ENCODE data around the gene CSRNP3. TPM values are rescaled to one million over a fixed set of nuclear protein-coding genes. Genes with fewer than 3 reads are reported as not detected.

CSRNP3 gene
- total RNA-seq, 1 experiment from 2014 or later: not detected

GRCh38 chr2:165629776-165630175, 160.3 kb downstream of the CSRNP3 start:
- H3K9me3 ChIP-seq (ENCODE audit: control insufficient read depth, insufficient read depth, low read depth, low read length): no peaks in the 10 kb centered on the region
- H3K4me1 ChIP-seq (ENCODE audit: control insufficient read depth, insufficient read depth, low read length): no peaks in the 10 kb centered on the region
- CTCF ChIA-PET: no interaction called here
- H3K27me3 ChIP-seq (ENCODE audit: control insufficient read depth, insufficient read depth, low read length): no peaks in the 10 kb centered on the region
- no TSS peak for BruUV-seq (replicated peaks)
- H3K27ac ChIP-seq (ENCODE audit: low read length): no peak overlapping the region
- DNase-seq (ENCODE audit: low read depth, low spot score) (no peak), ATAC-seq (no peak)
- POLR2A ChIA-PET: no interaction called here
- H3K36me3 ChIP-seq (ENCODE audit: control insufficient read depth, insufficient read depth, low read length): no peaks in the 10 kb centered on the region
- H3K4me3 ChIP-seq (ENCODE audit: low read depth in 2 of 2, low read length in 2 of 2): no peak overlapping the region
- in situ Hi-C loops (cut with HindIII; ENCODE audit: low pct_unique_long_range_greater_than_20kb, low sequenced_read_pairs): no loop called here
- TF ChIP-seq SIN3A (IDR thresholded peaks at IDR 0.05; ENCODE audit: borderline replicate concordance, insufficient read depth, low read depth, low read length): no peak
- intact Hi-C loops (cut with micrococcal nuclease; ENCODE audit: unreplicated experiment): no loop called here

GRCh38 chr2:165630236-165630635, 160.7 kb downstream of the CSRNP3 start:
- ChIA-PET CTCF (no interaction called here), POLR2A (no interaction called here)
- in situ Hi-C loops (cut with HindIII; ENCODE audit: low pct_unique_long_range_greater_than_20kb, low sequenced_read_pairs) (no loop called here), intact Hi-C loops (cut with micrococcal nuclease; ENCODE audit: unreplicated experiment) (no loop called here)
- DNase-seq (ENCODE audit: low read depth, low spot score): no peak
- H3K27me3 ChIP-seq (ENCODE audit: control insufficient read depth, insufficient read depth, low read length): no peaks in the 10 kb centered on the region
- H3K9me3 ChIP-seq (ENCODE audit: control insufficient read depth, insufficient read depth, low read depth, low read length): no peaks in the 10 kb centered on the region
- H3K4me1 ChIP-seq (ENCODE audit: control insufficient read depth, insufficient read depth, low read length): no peaks in the 10 kb centered on the region
- ATAC-seq: no peak
- no peak for TF ChIP-seq REST (IDR thresholded peaks at IDR 0.05; ENCODE audit: insufficient read depth in 1 of 2, low read depth in 2 of 2, low read length in 1 of 2)
- TF ChIP-seq SIN3A (IDR thresholded peaks at IDR 0.05; ENCODE audit: borderline replicate concordance, insufficient read depth, low read depth, low read length): no peak
- no peak for TF ChIP-seq CTCF (IDR thresholded peaks at IDR 0.05)
- no peak for TF ChIP-seq TCF7L2 (IDR thresholded peaks at IDR 0.05; ENCODE audit: low read depth, low read length)
- TF ChIP-seq POLR2AphosphoS5 (IDR thresholded peaks at IDR 0.05; ENCODE audit: low read depth, low read length): no peak
- no TSS peak for BruUV-seq (replicated peaks)
- H3K36me3 ChIP-seq (ENCODE audit: control insufficient read depth, insufficient read depth, low read length): no peaks in the 10 kb centered on the region
- no peak overlapping the region for H3K4me3 ChIP-seq (ENCODE audit: low read depth in 2 of 2, low read length in 2 of 2)
- H3K27ac ChIP-seq (ENCODE audit: low read length): no peak overlapping the region

GRCh38 chr2:165631089-165631488, 161.6 kb downstream of the CSRNP3 start:
- Histone ChIP-seq H3K4me3 (ENCODE audit: low read depth in 2 of 2, low read length in 2 of 2) (no peak overlapping the region), H3K9me3 (ENCODE audit: control insufficient read depth, insufficient read depth, low read depth, low read length) (no peaks in the 10 kb centered on the region), H3K4me1 (ENCODE audit: control insufficient read depth, insufficient read depth, low read length) (no peaks in the 10 kb centered on the region), H3K27me3 (ENCODE audit: control insufficient read depth, insufficient read depth, low read length) (no peaks in the 10 kb centered on the region), H3K36me3 (ENCODE audit: control insufficient read depth, insufficient read depth, low read length) (no peaks in the 10 kb centered on the region), H3K27ac (ENCODE audit: low read length) (no peak overlapping the region)
- no peak for ATAC-seq
- CTCF ChIA-PET: no interaction called here
- no peak for TF ChIP-seq CTCF (IDR thresholded peaks at IDR 0.05)
- no peak for TF ChIP-seq SIN3A (IDR thresholded peaks at IDR 0.05; ENCODE audit: borderline replicate concordance, insufficient read depth, low read depth, low read length)
- no peak for TF ChIP-seq POLR2AphosphoS5 (IDR thresholded peaks at IDR 0.05; ENCODE audit: low read depth, low read length)
- BruUV-seq (replicated peaks): no TSS peak
- POLR2A ChIA-PET: no interaction called here
- intact Hi-C loops (cut with micrococcal nuclease; ENCODE audit: unreplicated experiment): no loop called here
- in situ Hi-C loops (cut with HindIII; ENCODE audit: low pct_unique_long_range_greater_than_20kb, low sequenced_read_pairs): no loop called here
- DNase-seq (ENCODE audit: low read depth, low spot score): no peak

Data from Panc1 (cell line).